Measurements from ENCODE around the gene GPC4. TPM values are rescaled to one million over a fixed set of nuclear protein-coding genes. Genes with fewer than 3 reads are reported as not detected.

Gene GPC4
- total and polyA plus RNA-seq, 2 donors (not counting 3 experiments of a cell fraction or from before 2014, with no cell fraction given) = 0.20 TPM; not detected in 1

- Histone ChIP-seq H3K27me3 (ENCODE audit: control insufficient read depth in 2 of 2, insufficient read depth in 2 of 2, low read length in 2 of 2) (no peaks in the 10 kb centered on the region), H3K4me3 (replicated peaks in 1 of 3; ENCODE audit: insufficient read depth in 1 of 3, low read depth in 1 of 3, low read length in 3 of 3) (no peak overlapping the region), H4K20me1 (replicated peaks; ENCODE audit: control insufficient read depth, extremely low read depth, insufficient read depth, low read length) (no peaks in the 10 kb centered on the region), H3K36me3 (ENCODE audit: control insufficient read depth in 2 of 2, extremely low read depth in 1 of 2, insufficient read depth in 2 of 2, low read length in 2 of 2) (no peaks in the 10 kb centered on the region), H3K4me2 (ENCODE audit: insufficient read depth, low read length) (no peak overlapping the region), H3K9me1 (replicated peaks; ENCODE audit: control insufficient read depth, extremely low read depth, insufficient read depth, low read length) (no peaks in the 10 kb centered on the region), H3K4me1 (ENCODE audit: control insufficient read depth, extremely low read depth, insufficient read depth, low read length) (no peaks in the 10 kb centered on the region), H3K9me3 (replicated peaks; ENCODE audit: control insufficient read depth, insufficient read depth, low read length) (no peaks in the 10 kb centered on the region), H3K79me2 (ENCODE audit: control insufficient read depth, insufficient read depth, low read length) (no peaks in the 10 kb centered on the region), H3K27ac (ENCODE audit: insufficient read depth, low read depth, low read length) (no peak overlapping the region), H2AFZ (ENCODE audit: low read depth, low read length) (no peak overlapping the region), H3K9ac (replicated peaks; ENCODE audit: extremely low read depth, insufficient read depth, low read length) (no peak overlapping the region)
- TF ChIP-seq POLR2AphosphoS5 (IDR thresholded peaks at IDR 0.05; ENCODE audit: insufficient read depth, low read depth, low read length) = no peak
- no peak for TF ChIP-seq JUN (IDR thresholded peaks at IDR 0.05; ENCODE audit: borderline replicate concordance, insufficient read depth, insufficient read length, low read depth)
- TF ChIP-seq MAX (IDR thresholded peaks at IDR 0.05; ENCODE audit: insufficient read depth, insufficient read length) = no peak
- no peak for TF ChIP-seq POLR2A (IDR thresholded peaks at IDR 0.05; ENCODE audit: low read depth, low read length)
- no peak for TF ChIP-seq CTCF (IDR thresholded peaks at IDR 0.05; ENCODE audit: extremely low read depth in 1 of 2, insufficient read depth in 1 of 2, low read depth in 1 of 2, low read length in 2 of 2)
- no peak for TF ChIP-seq FOS (IDR thresholded peaks at IDR 0.05; ENCODE audit: borderline replicate concordance, insufficient read depth, low read length)
- TF ChIP-seq GATA2 (IDR thresholded peaks at IDR 0.05; ENCODE audit: insufficient read depth, insufficient read length, low read depth, low read length) = no peak
- no peak for TF ChIP-seq EZH2 (IDR thresholded peaks at IDR 0.05; ENCODE audit: borderline replicate concordance, low read depth, low read length, severe bottlenecking)
- TF ChIP-seq MYC (IDR thresholded peaks at IDR 0.05; ENCODE audit: low read depth, low read length) = no peak
- BruUV-seq (replicated peaks) = no TSS peak
- intact Hi-C loops (cut with micrococcal nuclease) (no loop called here), dilution Hi-C loops (cut with MboI; ENCODE audit: extremely low pct_ligation_motif_present, low sequenced_read_pairs) (no loop called here)
- ChIA-PET CTCF (no interaction called here), POLR2A (no interaction called here)
- no peak for FAIRE-seq
- no peak for DNase-seq (ENCODE audit: low read depth, low spot score)
Observed at GRCh38 chrX:133375615-133376340, 39.5 kb downstream of the GPC4 start.

Measured in endothelial cell of umbilical vein (primary cell).